Measurements from ENCODE around the gene TM7SF3.

Gene TM7SF3

GRCh38 chr12:26987634-26988424, 26.4 kb downstream of the TM7SF3 start:
- H3K4me3 ChIP-seq (ENCODE audit: low read depth, low read length), result no peak overlapping the region
- no peak for TF ChIP-seq MYC (IDR thresholded peaks at IDR 0.05; ENCODE audit: low read depth, low read length)
- no peak for TF ChIP-seq MAX (IDR thresholded peaks at IDR 0.05; ENCODE audit: low read depth, low read length)
- no peak for TF ChIP-seq CTCF (IDR thresholded peaks at IDR 0.05; ENCODE audit: low read depth, low read length)
- no peak for TF ChIP-seq POLR2A (IDR thresholded peaks at IDR 0.05; ENCODE audit: extremely low read depth, insufficient read length)
- peak; percentile 49 for DNase-seq (ENCODE audit: low read depth)

- DNase-seq (ENCODE audit: low read depth), result no peak
- TF ChIP-seq CTCF (IDR thresholded peaks at IDR 0.05; ENCODE audit: low read depth, low read length), result no peak
- TF ChIP-seq MYC (IDR thresholded peaks at IDR 0.05; ENCODE audit: low read depth, low read length), result no peak
- no peak for TF ChIP-seq MAX (IDR thresholded peaks at IDR 0.05; ENCODE audit: low read depth, low read length)
- no peak for TF ChIP-seq POLR2A (IDR thresholded peaks at IDR 0.05; ENCODE audit: extremely low read depth, insufficient read length)
- H3K4me3 ChIP-seq (ENCODE audit: low read depth, low read length), result no peak overlapping the region
Observed at GRCh38 chr12:26982866-26983265, 31.3 kb downstream of the TM7SF3 start.

- no peak for DNase-seq (ENCODE audit: low read depth)
- TF ChIP-seq POLR2A (IDR thresholded peaks at IDR 0.05; ENCODE audit: extremely low read depth, insufficient read length) (no peak), MYC (IDR thresholded peaks at IDR 0.05; ENCODE audit: low read depth, low read length) (no peak), CTCF (IDR thresholded peaks at IDR 0.05; ENCODE audit: low read depth, low read length) (no peak), MAX (IDR thresholded peaks at IDR 0.05; ENCODE audit: low read depth, low read length) (no peak)
- H3K4me3 ChIP-seq (ENCODE audit: low read depth, low read length), result no peak overlapping the region
Observed at GRCh38 chr12:26979733-26980132, 34.5 kb downstream of the TM7SF3 start.

- TF ChIP-seq POLR2A (IDR thresholded peaks at IDR 0.05; ENCODE audit: extremely low read depth, insufficient read length) (no peak), MYC (IDR thresholded peaks at IDR 0.05; ENCODE audit: low read depth, low read length) (no peak), CTCF (IDR thresholded peaks at IDR 0.05; ENCODE audit: low read depth, low read length) (no peak), MAX (IDR thresholded peaks at IDR 0.05; ENCODE audit: low read depth, low read length) (no peak)
- no peak for DNase-seq (ENCODE audit: low read depth)
- H3K4me3 ChIP-seq (ENCODE audit: low read depth, low read length), result no peak overlapping the region
Observed at GRCh38 chr12:26978801-26979200, 35.4 kb downstream of the TM7SF3 start.

- no peak for DNase-seq (ENCODE audit: low read depth)
Observed at GRCh38 chr12:26976687-26977086, 37.5 kb downstream of the TM7SF3 start.

More at GRCh38 chr12:26976687-26977086, 37.5 kb downstream of the TM7SF3 start:
- no peak overlapping the region for H3K4me3 ChIP-seq (ENCODE audit: low read depth, low read length)
- TF ChIP-seq CTCF (IDR thresholded peaks at IDR 0.05; ENCODE audit: low read depth, low read length) (no peak), MYC (IDR thresholded peaks at IDR 0.05; ENCODE audit: low read depth, low read length) (no peak), POLR2A (IDR thresholded peaks at IDR 0.05; ENCODE audit: extremely low read depth, insufficient read length) (no peak), MAX (IDR thresholded peaks at IDR 0.05; ENCODE audit: low read depth, low read length) (peak; percentile 82)

All from NB4 (cell line).